HepG2 (cell line): ENCODE measurements around the gene ABHD4. TPM values are rescaled to one million over a fixed set of nuclear protein-coding genes. Genes with fewer than 3 reads are reported as not detected.

ENCODE experiments used
- ARNT2 ChIP-seq: sonication (generic); formaldehyde crosslinking; IDR thresholded peaks from 2 replicates; pipeline ENCODE4 v1.8.0; 2022; ENCODE audit warnings: mild to moderate bottlenecking, low read depth, missing genetic modification reagents, moderate library complexity
- HNRNPH1 ChIP-seq: fragments of 200-400 bp; formaldehyde crosslinking; optimal IDR thresholded peaks from 2 replicates; pipeline ENCODE3; 2017; ENCODE audit warnings: mild to moderate bottlenecking, low read depth, low read length
- HNRNPLL ChIP-seq: fragments of 200-400 bp; formaldehyde crosslinking; IDR thresholded peaks from 2 replicates; pipeline ENCODE4 v1.6.1; 2017; ENCODE audit warnings: mild to moderate bottlenecking, low read depth, low read length; ENCODE audit not compliant: poor library complexity, severe bottlenecking
- JUNB ChIP-seq: sonication (generic); formaldehyde crosslinking; IDR thresholded peaks from 2 replicates; pipeline ENCODE4 v1.8.0; 2022; ENCODE audit warnings: missing genetic modification reagents, mild to moderate bottlenecking, borderline replicate concordance
- NFKB2 ChIP-seq: sonication (generic); formaldehyde crosslinking; IDR thresholded peaks from 2 replicates; pipeline ENCODE4 v1.4.0; 2020; ENCODE audit warnings: missing genetic modification reagents, borderline replicate concordance
- PLRG1 ChIP-seq: fragments of 450-650 bp; conservative IDR thresholded peaks from 2 replicates; pipeline ENCODE4 v1.6.1; 2016
- PRPF4 ChIP-seq: fragments of 200-400 bp; formaldehyde crosslinking; IDR thresholded peaks from 2 replicates; pipeline ENCODE4 v1.6.1; 2016; ENCODE audit warnings: low read length, low read depth; ENCODE audit not compliant: poor library complexity, severe bottlenecking
- ZFY ChIP-seq: sonication (generic); formaldehyde crosslinking; IDR thresholded peaks from 2 replicates; pipeline ENCODE4 v1.4.0; 2020; ENCODE audit warnings: missing genetic modification reagents
- ZNF10 ChIP-seq: sonication (generic); formaldehyde crosslinking; IDR thresholded peaks from 2 replicates; pipeline ENCODE4 v1.4.0; 2020; ENCODE audit warnings: mild to moderate bottlenecking, low read depth, missing genetic modification reagents, borderline replicate concordance
- ZNF138 ChIP-seq: sonication (generic); formaldehyde crosslinking; IDR thresholded peaks from 2 replicates; pipeline ENCODE4 v1.5.0; 2020; ENCODE audit warnings: mild to moderate bottlenecking, low read depth, missing genetic modification reagents
- ZNF234 ChIP-seq: sonication (generic); formaldehyde crosslinking; conservative IDR thresholded peaks from 2 replicates; pipeline ENCODE4 v1.5.1; 2020; ENCODE audit warnings: mild to moderate bottlenecking, missing genetic modification reagents
- ZNF616 ChIP-seq: sonication (generic); formaldehyde crosslinking; IDR thresholded peaks from 2 replicates; pipeline ENCODE4 v1.5.0; 2020; ENCODE audit warnings: low read depth, mild to moderate bottlenecking, missing genetic modification reagents
- ZNF83 ChIP-seq: sonication (generic); formaldehyde crosslinking; IDR thresholded peaks from 2 replicates; pipeline ENCODE4 v1.4.0; 2020; ENCODE audit warnings: missing genetic modification reagents, mild to moderate bottlenecking, borderline replicate concordance
- polyA plus RNA-seq, 8 experiments: library from polyadenylated mRNA; depleted of rRNA in 3 of 8; stranded (reverse) in 7 of 8; unstranded in 1 of 8; fragments of >200 nt; fragmentation: Illumina TruSeq in 4 of 8; extraction: Trizol in 4 of 8; gene quantifications; 2 replicates each; pipeline versions ENCODE4 v1.2.1 to v1.2.3, GENCODE V29; 2011 to 2016; ENCODE audit warnings: low read depth in 4 of 8, missing spikeins in 1 of 8, mixed read lengths in 1 of 8; ENCODE audit not compliant: insufficient read depth in 1 of 8
- total RNA-seq, 5 experiments: library from RNA; depleted of rRNA; stranded (reverse); fragments of >200 nt; fragmentation: Illumina TruSeq; extraction: Trizol; gene quantifications; 2 replicates each; pipeline ENCODE4 v1.2.3, GENCODE V29; 2016; ENCODE audit warnings: low read depth in 1 of 5
- TF ChIP-seq, protein P1 (sequence below): sonication (generic); formaldehyde crosslinking; IDR thresholded peaks from 2 replicates; pipeline ENCODE4 v1.4.0; 2020; ENCODE audit warnings: missing genetic modification reagents, borderline replicate concordance
- TF ChIP-seq, protein P2 (sequence below): sonication (generic); formaldehyde crosslinking; IDR thresholded peaks from 2 replicates; pipeline ENCODE4 v1.8.0; 2022; ENCODE audit warnings: low read depth, missing genetic modification reagents
- TF ChIP-seq, protein P3 (sequence below): sonication (generic); formaldehyde crosslinking; IDR thresholded peaks from 2 replicates; pipeline ENCODE4 v1.4.0; 2020; ENCODE audit warnings: mild to moderate bottlenecking, missing genetic modification reagents
- TF ChIP-seq, protein P4 (sequence below): sonication (generic); formaldehyde crosslinking; IDR thresholded peaks from 2 replicates; pipeline ENCODE4 v1.8.1; 2023; ENCODE audit warnings: missing genetic modification reagents, mild to moderate bottlenecking, borderline replicate concordance
- TF ChIP-seq, protein P5 (sequence below): sonication (generic); formaldehyde crosslinking; IDR thresholded peaks from 2 replicates; pipeline ENCODE4 v1.5.0; 2020; ENCODE audit warnings: mild to moderate bottlenecking, missing genetic modification reagents
- TF ChIP-seq, protein P6 (sequence below): sonication (generic); formaldehyde crosslinking; IDR thresholded peaks from 2 replicates; pipeline ENCODE4 v1.4.0; 2020; ENCODE audit warnings: mild to moderate bottlenecking, missing genetic modification reagents

The ABHD4 gene
- total and polyA plus RNA-seq, 2 of the 13 experiments (the other 11 are each of a cell fraction or from before 2014, with no cell fraction given): 16.1 to 47.5 TPM

DNA sequence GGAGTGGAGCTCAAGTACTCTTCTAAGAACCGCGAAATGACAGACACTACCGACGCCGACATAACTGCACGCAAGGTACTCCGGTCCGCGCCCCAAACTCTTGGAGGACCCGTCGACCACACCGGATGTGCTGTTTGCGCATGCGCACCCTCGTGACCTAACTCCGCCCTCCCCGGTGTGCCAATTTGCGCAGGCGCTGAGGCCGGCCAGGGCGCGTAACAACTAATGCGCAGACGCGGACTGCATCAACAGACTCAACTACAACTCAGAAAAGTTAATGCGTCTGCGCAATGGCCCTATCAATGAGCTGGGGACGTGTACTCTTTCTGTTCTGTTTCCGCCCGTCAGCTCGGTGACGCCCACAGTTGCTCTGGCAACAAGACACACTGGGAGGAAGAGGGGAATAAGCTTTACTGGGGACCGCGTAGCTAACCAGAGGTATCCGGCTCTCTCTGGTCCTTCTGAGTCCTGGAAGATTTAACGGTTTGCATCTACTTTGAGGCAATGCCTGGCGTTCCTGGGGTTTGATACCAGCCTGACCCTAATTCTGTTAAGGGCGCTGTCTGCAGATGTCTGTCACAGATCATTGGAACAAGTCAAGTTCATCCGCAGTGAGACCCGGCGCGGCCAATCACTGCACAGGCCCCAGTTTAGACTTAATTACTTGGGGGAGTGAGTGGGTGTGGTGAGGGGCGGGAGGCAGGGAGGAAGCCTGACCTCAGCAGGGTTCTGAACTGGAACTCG is 8.8 kb upstream of the ABHD4 start, which contains the start of gene DAD1 (continued):
- TF ChIP-seq ZNF83 (CRISPR knock-in tag) (0 out of 2 replicates have a peak, but pooled peaks have one; percentile 68), ZNF234 (CRISPR knock-in tag) (no peak), HNRNPLL (peak; percentile 97), ZNF10 (CRISPR knock-in tag) (no peak), ZNF138 (CRISPR knock-in tag) (peak; percentile 42; the same call in 1 of the 2 replicates), NFKB2 (CRISPR knock-in tag) (peak; percentile 72; the same call in 1 of the 2 replicates), JUNB (CRISPR knock-in tag) (no peak), ZFY (CRISPR knock-in tag) (peak; percentile 43; the same call in 1 of the 2 replicates), PRPF4 (no peak), ARNT2 (CRISPR knock-in tag) (peak; percentile 85; the same call in 1 of the 2 replicates), PLRG1 (no peak), HNRNPH1 (peak; percentile 86), ZNF616 (0 out of 2 replicates have a peak, but pooled peaks have one; percentile 68)
- TF ChIP-seq, protein P1, sequence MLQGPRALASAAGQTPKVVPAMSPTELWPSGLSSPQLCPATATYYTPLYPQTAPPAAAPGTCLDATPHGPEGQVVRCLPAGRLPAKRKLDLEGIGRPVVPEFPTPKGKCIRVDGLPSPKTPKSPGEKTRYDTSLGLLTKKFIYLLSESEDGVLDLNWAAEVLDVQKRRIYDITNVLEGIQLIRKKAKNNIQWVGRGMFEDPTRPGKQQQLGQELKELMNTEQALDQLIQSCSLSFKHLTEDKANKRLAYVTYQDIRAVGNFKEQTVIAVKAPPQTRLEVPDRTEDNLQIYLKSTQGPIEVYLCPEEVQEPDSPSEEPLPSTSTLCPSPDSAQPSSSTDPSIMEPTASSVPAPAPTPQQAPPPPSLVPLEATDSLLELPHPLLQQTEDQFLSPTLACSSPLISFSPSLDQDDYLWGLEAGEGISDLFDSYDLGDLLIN (CRISPR knock-in tag): no peak; the same call in 1 of the 2 replicates
- TF ChIP-seq, protein P2, sequence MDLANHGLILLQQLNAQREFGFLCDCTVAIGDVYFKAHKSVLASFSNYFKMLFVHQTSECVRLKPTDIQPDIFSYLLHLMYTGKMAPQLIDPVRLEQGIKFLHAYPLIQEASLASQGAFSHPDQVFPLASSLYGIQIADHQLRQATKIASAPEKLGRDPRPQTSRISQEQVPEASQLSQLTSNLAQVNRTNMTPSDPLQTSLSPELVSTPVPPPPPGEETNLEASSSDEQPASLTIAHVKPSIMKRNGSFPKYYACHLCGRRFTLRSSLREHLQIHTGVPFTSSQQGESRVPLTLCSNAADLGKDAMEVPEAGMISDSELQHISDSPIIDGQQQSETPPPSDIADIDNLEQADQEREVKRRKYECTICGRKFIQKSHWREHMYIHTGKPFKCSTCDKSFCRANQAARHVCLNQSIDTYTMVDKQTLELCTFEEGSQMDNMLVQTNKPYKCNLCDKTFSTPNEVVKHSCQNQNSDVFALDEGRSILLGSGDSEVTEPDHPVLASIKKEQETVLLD (CRISPR knock-in tag): no peak
- TF ChIP-seq, protein P3, sequence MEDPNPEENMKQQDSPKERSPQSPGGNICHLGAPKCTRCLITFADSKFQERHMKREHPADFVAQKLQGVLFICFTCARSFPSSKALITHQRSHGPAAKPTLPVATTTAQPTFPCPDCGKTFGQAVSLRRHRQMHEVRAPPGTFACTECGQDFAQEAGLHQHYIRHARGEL: peak; percentile 42; the same call in 1 of the 2 replicates
- TF ChIP-seq, protein P4, sequence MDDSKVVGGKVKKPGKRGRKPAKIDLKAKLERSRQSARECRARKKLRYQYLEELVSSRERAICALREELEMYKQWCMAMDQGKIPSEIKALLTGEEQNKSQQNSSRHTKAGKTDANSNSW (CRISPR knock-in tag): peak; percentile 91
- TF ChIP-seq, protein P5, sequence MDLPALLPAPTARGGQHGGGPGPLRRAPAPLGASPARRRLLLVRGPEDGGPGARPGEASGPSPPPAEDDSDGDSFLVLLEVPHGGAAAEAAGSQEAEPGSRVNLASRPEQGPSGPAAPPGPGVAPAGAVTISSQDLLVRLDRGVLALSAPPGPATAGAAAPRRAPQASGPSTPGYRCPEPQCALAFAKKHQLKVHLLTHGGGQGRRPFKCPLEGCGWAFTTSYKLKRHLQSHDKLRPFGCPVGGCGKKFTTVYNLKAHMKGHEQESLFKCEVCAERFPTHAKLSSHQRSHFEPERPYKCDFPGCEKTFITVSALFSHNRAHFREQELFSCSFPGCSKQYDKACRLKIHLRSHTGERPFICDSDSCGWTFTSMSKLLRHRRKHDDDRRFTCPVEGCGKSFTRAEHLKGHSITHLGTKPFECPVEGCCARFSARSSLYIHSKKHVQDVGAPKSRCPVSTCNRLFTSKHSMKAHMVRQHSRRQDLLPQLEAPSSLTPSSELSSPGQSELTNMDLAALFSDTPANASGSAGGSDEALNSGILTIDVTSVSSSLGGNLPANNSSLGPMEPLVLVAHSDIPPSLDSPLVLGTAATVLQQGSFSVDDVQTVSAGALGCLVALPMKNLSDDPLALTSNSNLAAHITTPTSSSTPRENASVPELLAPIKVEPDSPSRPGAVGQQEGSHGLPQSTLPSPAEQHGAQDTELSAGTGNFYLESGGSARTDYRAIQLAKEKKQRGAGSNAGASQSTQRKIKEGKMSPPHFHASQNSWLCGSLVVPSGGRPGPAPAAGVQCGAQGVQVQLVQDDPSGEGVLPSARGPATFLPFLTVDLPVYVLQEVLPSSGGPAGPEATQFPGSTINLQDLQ (CRISPR knock-in tag): no peak; the same call in 1 of the 2 replicates
- TF ChIP-seq, protein P6, sequence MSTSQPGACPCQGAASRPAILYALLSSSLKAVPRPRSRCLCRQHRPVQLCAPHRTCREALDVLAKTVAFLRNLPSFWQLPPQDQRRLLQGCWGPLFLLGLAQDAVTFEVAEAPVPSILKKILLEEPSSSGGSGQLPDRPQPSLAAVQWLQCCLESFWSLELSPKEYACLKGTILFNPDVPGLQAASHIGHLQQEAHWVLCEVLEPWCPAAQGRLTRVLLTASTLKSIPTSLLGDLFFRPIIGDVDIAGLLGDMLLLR: peak; percentile 62
